ENCODE data around the gene COL8A1. TPM values are rescaled to one million over a fixed set of nuclear protein-coding genes. Genes with fewer than 3 reads are reported as not detected.

COL8A1 gene
- total RNA-seq, 1 experiment from 2014 or later: 0.07 TPM

DNA sequence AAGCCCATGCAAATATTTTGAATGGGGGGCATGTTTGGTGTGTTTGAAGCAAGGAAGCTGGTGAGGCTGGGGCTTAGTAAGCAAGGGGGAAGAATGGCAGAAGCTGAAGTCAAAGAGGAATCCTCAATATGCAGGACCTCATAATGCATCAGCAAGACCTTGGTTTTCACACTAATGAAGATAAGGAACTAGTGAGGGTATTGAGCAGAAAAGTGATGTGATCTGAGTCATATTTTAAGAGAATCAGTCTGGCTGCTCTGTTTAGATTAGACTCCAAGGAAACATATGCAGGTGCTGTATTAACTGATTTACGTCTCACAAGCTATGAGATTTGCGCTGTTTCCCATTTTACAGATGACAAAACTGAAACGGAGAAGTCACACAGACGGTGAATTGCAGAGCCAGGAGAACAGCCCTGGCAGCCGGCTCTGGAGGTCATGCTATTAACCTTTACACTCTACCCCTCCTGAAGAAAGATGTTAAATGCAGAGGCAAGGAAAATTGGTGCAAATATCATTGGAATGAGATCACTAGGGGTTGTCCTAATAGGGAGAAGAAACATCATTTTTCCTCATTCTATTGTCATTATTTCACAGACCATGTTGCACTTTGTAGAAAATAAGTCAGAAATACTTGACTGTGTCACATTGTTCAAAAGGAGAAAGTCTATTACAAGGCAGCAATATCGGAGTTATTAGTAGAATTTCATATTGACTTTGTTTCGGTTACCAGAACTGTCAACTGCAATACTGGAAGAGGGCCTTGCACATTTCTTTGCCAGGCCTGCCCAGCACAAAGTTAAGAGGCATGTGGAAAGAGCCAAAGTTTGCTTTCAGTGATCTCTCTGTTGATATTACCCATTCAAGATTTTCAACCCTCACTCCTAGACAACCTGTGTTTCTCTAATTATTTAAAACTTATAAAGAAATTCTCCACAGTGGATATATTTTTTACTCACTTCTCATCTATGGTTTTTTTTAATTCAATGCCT lies 64.9 kb downstream of the COL8A1 start:
- RAD21 ChIA-PET (ENCODE audit: low non-redundant PET in 1 of 2, low total read pairs in 2 of 2, uncharacterized antibody in 2 of 2, unreplicated experiment in 2 of 2): no interaction called here
- H3K36me3 ChIP-seq (ENCODE audit: control insufficient read depth in 1 of 2, insufficient read depth in 2 of 2, low read length in 2 of 2): no peaks in the 10 kb centered on the region
- H3K9me2 ChIP-seq (ENCODE audit: insufficient read depth): no peaks in the 10 kb centered on the region
- no peak overlapping the region for H3K27ac ChIP-seq (ENCODE audit: low read depth, low read length)
- H2AFZ ChIP-seq (ENCODE audit: low read depth, low read length, poor library complexity, severe bottlenecking): no peak overlapping the region
- no peak for DNase-seq (ENCODE audit: low read depth, low spot score)
- H4K20me1 ChIP-seq (ENCODE audit: insufficient read depth): no peaks in the 10 kb centered on the region
- H3K9ac ChIP-seq (ENCODE audit: low read length): no peak overlapping the region
- H3K4me2 ChIP-seq (ENCODE audit: low read length): no peak overlapping the region
- no peak for ATAC-seq
- no peaks in the 10 kb centered on the region for H3K4me1 ChIP-seq (ENCODE audit: control insufficient read depth in 1 of 2, insufficient read depth in 2 of 2, low read length in 2 of 2)
- POLR2A ChIA-PET: no interaction called here
- TF ChIP-seq ZFX (IDR thresholded peaks at IDR 0.05): no peak
- TF ChIP-seq ZNF274 (IDR thresholded peaks at IDR 0.05; ENCODE audit: low read depth, low read length): no peak
- no peak for TF ChIP-seq YY1 (IDR thresholded peaks at IDR 0.05; ENCODE audit: extremely low read depth, insufficient replicate concordance, low read depth, low read length)
- TF ChIP-seq JUND (IDR thresholded peaks at IDR 0.05): no peak
- TF ChIP-seq, protein P1, sequence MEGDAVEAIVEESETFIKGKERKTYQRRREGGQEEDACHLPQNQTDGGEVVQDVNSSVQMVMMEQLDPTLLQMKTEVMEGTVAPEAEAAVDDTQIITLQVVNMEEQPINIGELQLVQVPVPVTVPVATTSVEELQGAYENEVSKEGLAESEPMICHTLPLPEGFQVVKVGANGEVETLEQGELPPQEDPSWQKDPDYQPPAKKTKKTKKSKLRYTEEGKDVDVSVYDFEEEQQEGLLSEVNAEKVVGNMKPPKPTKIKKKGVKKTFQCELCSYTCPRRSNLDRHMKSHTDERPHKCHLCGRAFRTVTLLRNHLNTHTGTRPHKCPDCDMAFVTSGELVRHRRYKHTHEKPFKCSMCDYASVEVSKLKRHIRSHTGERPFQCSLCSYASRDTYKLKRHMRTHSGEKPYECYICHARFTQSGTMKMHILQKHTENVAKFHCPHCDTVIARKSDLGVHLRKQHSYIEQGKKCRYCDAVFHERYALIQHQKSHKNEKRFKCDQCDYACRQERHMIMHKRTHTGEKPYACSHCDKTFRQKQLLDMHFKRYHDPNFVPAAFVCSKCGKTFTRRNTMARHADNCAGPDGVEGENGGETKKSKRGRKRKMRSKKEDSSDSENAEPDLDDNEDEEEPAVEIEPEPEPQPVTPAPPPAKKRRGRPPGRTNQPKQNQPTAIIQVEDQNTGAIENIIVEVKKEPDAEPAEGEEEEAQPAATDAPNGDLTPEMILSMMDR (IDR thresholded peaks at IDR 0.05 in 2 of 3, conservative IDR thresholded peaks at IDR 0.05 in 1 of 3; ENCODE audit: borderline replicate concordance in 1 of 3, insufficient read depth in 1 of 3, low read depth in 2 of 3, low read length in 2 of 3): no peak
- TF ChIP-seq, protein P2, sequence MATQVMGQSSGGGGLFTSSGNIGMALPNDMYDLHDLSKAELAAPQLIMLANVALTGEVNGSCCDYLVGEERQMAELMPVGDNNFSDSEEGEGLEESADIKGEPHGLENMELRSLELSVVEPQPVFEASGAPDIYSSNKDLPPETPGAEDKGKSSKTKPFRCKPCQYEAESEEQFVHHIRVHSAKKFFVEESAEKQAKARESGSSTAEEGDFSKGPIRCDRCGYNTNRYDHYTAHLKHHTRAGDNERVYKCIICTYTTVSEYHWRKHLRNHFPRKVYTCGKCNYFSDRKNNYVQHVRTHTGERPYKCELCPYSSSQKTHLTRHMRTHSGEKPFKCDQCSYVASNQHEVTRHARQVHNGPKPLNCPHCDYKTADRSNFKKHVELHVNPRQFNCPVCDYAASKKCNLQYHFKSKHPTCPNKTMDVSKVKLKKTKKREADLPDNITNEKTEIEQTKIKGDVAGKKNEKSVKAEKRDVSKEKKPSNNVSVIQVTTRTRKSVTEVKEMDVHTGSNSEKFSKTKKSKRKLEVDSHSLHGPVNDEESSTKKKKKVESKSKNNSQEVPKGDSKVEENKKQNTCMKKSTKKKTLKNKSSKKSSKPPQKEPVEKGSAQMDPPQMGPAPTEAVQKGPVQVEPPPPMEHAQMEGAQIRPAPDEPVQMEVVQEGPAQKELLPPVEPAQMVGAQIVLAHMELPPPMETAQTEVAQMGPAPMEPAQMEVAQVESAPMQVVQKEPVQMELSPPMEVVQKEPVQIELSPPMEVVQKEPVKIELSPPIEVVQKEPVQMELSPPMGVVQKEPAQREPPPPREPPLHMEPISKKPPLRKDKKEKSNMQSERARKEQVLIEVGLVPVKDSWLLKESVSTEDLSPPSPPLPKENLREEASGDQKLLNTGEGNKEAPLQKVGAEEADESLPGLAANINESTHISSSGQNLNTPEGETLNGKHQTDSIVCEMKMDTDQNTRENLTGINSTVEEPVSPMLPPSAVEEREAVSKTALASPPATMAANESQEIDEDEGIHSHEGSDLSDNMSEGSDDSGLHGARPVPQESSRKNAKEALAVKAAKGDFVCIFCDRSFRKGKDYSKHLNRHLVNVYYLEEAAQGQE (IDR thresholded peaks at IDR 0.05; ENCODE audit: low read depth): no peak
- TF ChIP-seq EGR1 (IDR thresholded peaks at IDR 0.05; ENCODE audit: low read depth): no peak
- intact Hi-C loops (cut with micrococcal nuclease): no loop called here
- no peaks in the 10 kb centered on the region for H3K9me3 ChIP-seq (ENCODE audit: control insufficient read depth in 1 of 2, insufficient read depth in 1 of 2, low read depth in 1 of 2, low read length in 2 of 2)
- H3K27me3 ChIP-seq (ENCODE audit: insufficient read depth, low read length): peaks cover 66% of the 10 kb centered on the region
- no peak overlapping the region for H3K4me3 ChIP-seq (replicated peaks in 1 of 2; ENCODE audit: low read depth in 1 of 2, low read length in 2 of 2)
- no TSS peak for BruUV-seq (replicated peaks)
- H3K79me2 ChIP-seq (ENCODE audit: insufficient read depth, low read length): no peaks in the 10 kb centered on the region
- CTCF ChIA-PET: no interaction called here

Measured in HCT116 (cell line).